Vagina (tissue), 2 donors: Measurements from ENCODE around the gene FRMD4A. TPM values are rescaled to one million over a fixed set of nuclear protein-coding genes. Genes with fewer than 3 reads are reported as not detected.

ENCODE experiments used
- DNase-seq, 2 donors: peaks; one replicate each; pipeline ENCODE4 v3.0.0-alpha.2; 2017; ENCODE audit errors: extremely low spot score in 2 of 2
- H3K27ac ChIP-seq: fragments of 200-600 bp; sonication (generic); one replicate; pipeline ENCODE4 v1.5.1; 2019
- H3K27me3 ChIP-seq: fragments of 200-600 bp; sonication (generic); one replicate; pipeline ENCODE4 v1.5.1; 2019
- H3K36me3 ChIP-seq, 2 donors: fragments of 200-600 bp; sonication (generic); one replicate each; pipeline ENCODE4 v1.5.1; 2017 to 2019
- H3K4me1 ChIP-seq: fragments of 200-600 bp; sonication (generic); one replicate; pipeline ENCODE4 v1.5.1; 2019
- H3K4me3 ChIP-seq, 2 donors: fragments of 200-600 bp; sonication (generic); 1 replicate in 1 of 2; 2 replicates in 1 of 2; pipeline ENCODE4 v1.5.1; 2016 to 2019
- H3K9me3 ChIP-seq: fragments of 200-600 bp; sonication (generic); one replicate; pipeline ENCODE4 v1.5.1; 2019
- POLR2A ChIP-seq, 2 donors: fragments of 450-650 bp; IDR thresholded peaks; one replicate each; pipeline ENCODE4 v1.6.1; 2017; ENCODE audit warnings: antibody characterized with exemption in 2 of 2, mild to moderate bottlenecking in 2 of 2, moderate library complexity in 2 of 2
- POLR2AphosphoS5 ChIP-seq, 2 donors: sonication (generic); formaldehyde crosslinking; IDR thresholded peaks; one replicate each; pipeline ENCODE4 v1.9.0; 2017; ENCODE audit warnings: antibody characterized with exemption in 2 of 2, mild to moderate bottlenecking in 2 of 2, low read depth in 1 of 2; ENCODE audit not compliant: insufficient read depth in 1 of 2
- intact Hi-C: fragments of 100-400 bp; cut with DNase I; formaldehyde crosslinking; loops from one replicate; pipeline ENCODE4 v1.15.1; 2023
- total RNA-seq: library from RNA; depleted of rRNA; stranded (reverse); fragments of >200 nt; gene quantifications from one replicate; pipeline ENCODE4 v1.2.3, GENCODE V29; 2016
- TF ChIP-seq, protein P1 (sequence below), 3 experiments: fragments of 450-650 bp in 2 of 3; fragments of 200-600 bp in 1 of 3; sonication (generic) in 1 of 3; IDR thresholded peaks; one replicate each; pipeline ENCODE4 v1.5.1; 2017 to 2019; ENCODE audit warnings: antibody characterized with exemption in 3 of 3, mild to moderate bottlenecking in 2 of 3, moderate library complexity in 2 of 3

FRMD4A gene
- total RNA-seq, 1 donor from 2014 or later, result 24.8 TPM

DNA sequence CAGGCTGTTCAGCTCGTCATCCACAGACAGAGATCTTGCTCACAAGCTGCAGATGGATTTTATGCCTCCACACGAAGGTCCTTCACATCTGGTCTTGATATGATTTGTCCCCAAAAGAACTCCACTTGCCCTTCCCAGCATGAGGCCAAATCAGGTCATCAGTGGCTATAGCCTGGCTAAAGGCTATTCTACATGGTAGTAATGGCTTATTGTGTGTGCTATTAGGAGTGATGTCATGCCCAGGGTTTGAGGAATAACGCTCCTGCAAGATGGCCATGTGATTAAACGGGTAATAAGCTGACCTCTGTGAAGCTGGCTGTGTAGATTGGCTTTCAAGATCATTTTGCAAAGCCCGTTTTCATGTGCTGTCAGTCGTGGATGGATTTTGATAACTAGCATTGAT lies 313.8 kb downstream of the FRMD4A start:
- intact Hi-C loops, result no loop called here
- Histone ChIP-seq H3K27me3 (no peaks in the 10 kb centered on the region), H3K4me3 (no peak overlapping the region), H3K9me3 (no peaks in the 10 kb centered on the region), H3K27ac (no peak overlapping the region), H3K4me1 (peaks cover 7% of the 10 kb centered on the region), H3K36me3 (no peaks in the 10 kb centered on the region)
- no peak for DNase-seq
- TF ChIP-seq, protein P1, sequence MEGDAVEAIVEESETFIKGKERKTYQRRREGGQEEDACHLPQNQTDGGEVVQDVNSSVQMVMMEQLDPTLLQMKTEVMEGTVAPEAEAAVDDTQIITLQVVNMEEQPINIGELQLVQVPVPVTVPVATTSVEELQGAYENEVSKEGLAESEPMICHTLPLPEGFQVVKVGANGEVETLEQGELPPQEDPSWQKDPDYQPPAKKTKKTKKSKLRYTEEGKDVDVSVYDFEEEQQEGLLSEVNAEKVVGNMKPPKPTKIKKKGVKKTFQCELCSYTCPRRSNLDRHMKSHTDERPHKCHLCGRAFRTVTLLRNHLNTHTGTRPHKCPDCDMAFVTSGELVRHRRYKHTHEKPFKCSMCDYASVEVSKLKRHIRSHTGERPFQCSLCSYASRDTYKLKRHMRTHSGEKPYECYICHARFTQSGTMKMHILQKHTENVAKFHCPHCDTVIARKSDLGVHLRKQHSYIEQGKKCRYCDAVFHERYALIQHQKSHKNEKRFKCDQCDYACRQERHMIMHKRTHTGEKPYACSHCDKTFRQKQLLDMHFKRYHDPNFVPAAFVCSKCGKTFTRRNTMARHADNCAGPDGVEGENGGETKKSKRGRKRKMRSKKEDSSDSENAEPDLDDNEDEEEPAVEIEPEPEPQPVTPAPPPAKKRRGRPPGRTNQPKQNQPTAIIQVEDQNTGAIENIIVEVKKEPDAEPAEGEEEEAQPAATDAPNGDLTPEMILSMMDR (IDR thresholded peaks at IDR 0.05), result no peak
- no peak for TF ChIP-seq POLR2A (IDR thresholded peaks at IDR 0.05)
- no peak for TF ChIP-seq POLR2AphosphoS5 (IDR thresholded peaks at IDR 0.05; ENCODE audit: insufficient read depth in 1 of 2, low read depth in 1 of 2)

DNA sequence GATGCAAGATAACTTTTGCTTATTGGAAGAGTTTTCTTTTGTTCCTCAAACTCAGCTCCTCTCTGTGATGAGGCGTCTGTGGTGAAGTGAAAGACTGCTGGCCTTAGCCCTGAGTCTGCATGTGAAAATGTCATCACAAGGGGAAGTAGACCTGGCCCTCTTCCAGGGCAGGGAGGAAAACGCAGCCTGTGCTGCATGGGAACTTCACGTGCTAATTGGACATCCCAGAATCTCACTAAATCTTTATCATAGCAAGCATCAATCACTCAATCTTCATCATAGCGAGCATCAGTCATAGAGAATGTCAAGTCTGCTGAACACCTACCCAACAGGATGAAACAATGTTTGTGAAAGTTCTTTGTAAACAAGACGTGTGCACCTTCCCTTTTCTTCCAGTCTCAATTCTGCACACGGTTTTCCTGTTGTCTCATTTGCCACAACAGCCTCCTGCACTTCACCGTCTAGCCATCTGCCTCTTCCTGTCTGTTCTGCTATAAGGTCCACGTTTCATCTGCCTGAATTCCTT lies 314.6 kb downstream of the FRMD4A start:
- H3K36me3 ChIP-seq, result no peaks in the 10 kb centered on the region
- DNase-seq, result no peak
- H3K4me3 ChIP-seq, result no peak overlapping the region
- H3K27me3 ChIP-seq, result no peaks in the 10 kb centered on the region
- intact Hi-C loops, result no loop called here
- no peak overlapping the region for H3K27ac ChIP-seq
- H3K4me1 ChIP-seq, result peaks cover 7% of the 10 kb centered on the region
- no peak for TF ChIP-seq POLR2A (IDR thresholded peaks at IDR 0.05)
- TF ChIP-seq, protein P1 (IDR thresholded peaks at IDR 0.05), result no peak
- TF ChIP-seq POLR2AphosphoS5 (IDR thresholded peaks at IDR 0.05; ENCODE audit: insufficient read depth in 1 of 2, low read depth in 1 of 2), result no peak
- no peaks in the 10 kb centered on the region for H3K9me3 ChIP-seq

DNA sequence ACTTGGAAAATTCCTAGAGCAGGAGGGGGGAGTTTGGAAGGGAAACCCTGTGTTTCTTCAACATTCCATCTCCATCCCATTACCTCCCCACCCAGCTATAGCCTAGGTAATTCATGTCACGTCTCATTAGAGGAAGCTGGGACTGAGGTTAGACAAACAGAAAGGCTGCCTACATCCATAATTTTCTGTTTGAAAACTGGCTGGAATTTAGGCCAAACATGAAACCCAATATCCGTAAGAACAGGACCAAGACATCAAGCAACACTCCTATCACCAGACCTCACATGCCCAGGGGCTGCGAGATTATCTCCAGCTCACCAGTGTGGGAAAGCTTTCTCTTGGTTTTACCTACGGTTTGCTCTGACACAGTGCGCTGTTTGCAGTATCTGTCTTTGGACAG lies 316.3 kb downstream of the FRMD4A start:
- Histone ChIP-seq H3K4me3 (no peak overlapping the region), H3K27me3 (no peaks in the 10 kb centered on the region), H3K36me3 (no peaks in the 10 kb centered on the region), H3K4me1 (peaks cover 14% of the 10 kb centered on the region), H3K27ac (no peak overlapping the region), H3K9me3 (no peaks in the 10 kb centered on the region)
- intact Hi-C loops, result no loop called here
- no peak for DNase-seq
- TF ChIP-seq, protein P1 (IDR thresholded peaks at IDR 0.05), result no peak
- TF ChIP-seq POLR2A (IDR thresholded peaks at IDR 0.05) (no peak), POLR2AphosphoS5 (IDR thresholded peaks at IDR 0.05; ENCODE audit: insufficient read depth in 1 of 2, low read depth in 1 of 2) (no peak)

DNA sequence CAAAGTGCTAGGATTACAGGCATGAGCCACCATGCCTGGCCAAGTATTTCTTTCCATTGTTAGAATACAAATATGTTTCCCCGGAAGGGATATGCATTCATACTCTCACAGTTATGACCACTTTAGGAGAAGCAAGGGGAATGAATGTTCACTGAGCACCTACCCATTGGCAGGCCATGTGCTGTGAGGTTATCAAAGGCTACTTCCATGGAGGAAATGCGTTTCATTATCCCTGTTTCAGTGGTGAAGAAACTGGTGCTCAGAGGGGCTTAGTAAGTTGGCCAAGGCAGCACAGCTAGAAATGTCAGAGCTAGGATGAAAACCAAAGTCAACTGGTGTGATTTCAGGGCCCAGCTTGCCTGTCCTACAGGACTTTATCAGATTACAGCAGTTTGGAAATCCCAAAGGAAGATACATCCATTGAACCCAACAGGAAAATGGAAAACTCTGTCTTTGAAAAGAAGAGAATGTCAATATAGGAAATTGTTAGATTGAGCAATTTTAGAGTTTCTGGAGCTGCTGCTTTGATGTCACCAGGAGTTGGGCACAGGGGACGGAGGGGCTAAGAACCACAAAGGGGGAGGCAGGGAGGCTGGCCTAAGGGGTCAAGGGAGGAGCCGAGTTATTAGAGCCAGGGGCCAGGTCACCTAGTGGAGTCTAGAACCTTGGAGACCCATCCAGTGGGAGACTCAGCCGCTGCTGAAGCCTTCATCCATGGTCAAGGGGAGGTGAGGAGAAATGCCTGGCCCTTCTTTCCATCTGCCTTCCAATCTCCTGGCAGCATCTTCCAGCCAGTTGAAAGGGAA lies 319.8 kb downstream of the FRMD4A start:
- no peak for TF ChIP-seq POLR2AphosphoS5 (IDR thresholded peaks at IDR 0.05; ENCODE audit: insufficient read depth in 1 of 2, low read depth in 1 of 2)
- TF ChIP-seq POLR2A (IDR thresholded peaks at IDR 0.05), result no peak
- TF ChIP-seq, protein P1 (IDR thresholded peaks at IDR 0.05), result no peak

DNA sequence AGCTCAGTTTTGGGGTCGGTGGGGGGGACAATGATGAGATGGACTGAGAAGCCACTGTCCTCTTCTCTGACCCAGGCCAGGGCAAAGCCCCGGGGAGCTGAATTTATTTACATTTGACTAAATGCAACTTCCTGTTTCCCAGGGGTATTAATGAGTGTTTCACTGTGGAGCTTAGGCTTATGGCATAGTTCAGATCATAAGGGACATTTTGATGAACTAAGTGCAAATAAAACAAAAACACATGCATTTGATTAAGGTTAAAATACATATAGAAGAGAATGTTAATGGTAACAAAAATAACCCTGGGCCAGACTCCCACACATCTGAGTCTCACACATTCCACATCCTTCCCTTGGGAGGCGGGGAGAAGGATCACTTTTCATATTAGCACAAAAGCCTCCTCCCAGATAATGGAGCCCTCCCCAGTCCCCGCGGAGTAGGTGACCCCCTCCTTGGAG lies 320.6 kb downstream of the FRMD4A start:
- H3K36me3 ChIP-seq, result no peaks in the 10 kb centered on the region
- intact Hi-C loops, result no loop called here
- no peaks in the 10 kb centered on the region for H3K9me3 ChIP-seq
- TF ChIP-seq, protein P1 (IDR thresholded peaks at IDR 0.05), result no peak
- no peak for TF ChIP-seq POLR2A (IDR thresholded peaks at IDR 0.05)
- TF ChIP-seq POLR2AphosphoS5 (IDR thresholded peaks at IDR 0.05; ENCODE audit: insufficient read depth in 1 of 2, low read depth in 1 of 2), result no peak
- H3K27me3 ChIP-seq, result no peaks in the 10 kb centered on the region
- DNase-seq, result no peak
- H3K4me1 ChIP-seq, result peaks cover 7% of the 10 kb centered on the region
- H3K4me3 ChIP-seq, result peak overlapping the region; percentile 22 to 35
- H3K27ac ChIP-seq, result peak overlapping the region; percentile 53

More for the DNA sequence above, 319.8 kb downstream of the FRMD4A start:
- H3K4me3 ChIP-seq, result no peak overlapping the region
- H3K9me3 ChIP-seq, result no peaks in the 10 kb centered on the region
- no peaks in the 10 kb centered on the region for H3K27me3 ChIP-seq
- H3K36me3 ChIP-seq, result no peaks in the 10 kb centered on the region
- no peak for DNase-seq
- intact Hi-C loops, result no loop called here
- no peak overlapping the region for H3K27ac ChIP-seq
- H3K4me1 ChIP-seq, result peaks cover 7% of the 10 kb centered on the region
